OCI-LY1 (cell line): ENCODE results near the gene ACOD1.

Source experiments
- CTCF ChIP-seq: fragments of 200-600 bp; sonication (generic), shearing (Covaris generic); IDR thresholded peaks from 2 replicates; pipeline ENCODE4 v1.5.1; 2017; ENCODE audit warnings: mild to moderate bottlenecking, antibody characterized with exemption, low read length, moderate library complexity, mixed read lengths
- EZH2 ChIP-seq: fragments of 200-600 bp; sonication (generic), shearing (Covaris generic); IDR thresholded peaks from 2 replicates; pipeline ENCODE4 v1.8.0; 2017; ENCODE audit warnings: borderline replicate concordance, mixed run types, mild to moderate bottlenecking, antibody characterized with exemption, low read length, moderate library complexity, mixed read lengths

- TF ChIP-seq EZH2: no peak
- TF ChIP-seq CTCF: no peak
These were observed 18.4 kb upstream of the ACOD1 start for GRCh38 chr13:76929851-76930374.
